Activated T-cell treated with anti-CD3 and anti-CD28 coated beads for 48 hours (primary cell): ENCODE results near the gene LILRB1.
"Not testable (repeated sequence)": the region's sequence is repeated elsewhere in the genome, so short reads cannot be mapped to it uniquely, and the experiment has no call there.

Experiments used
- DNase-seq: peaks from one replicate; pipeline ENCODE4 v3.0.0-alpha.2; 2020; ENCODE audit warnings: low read depth

The LILRB1 gene

DNA sequence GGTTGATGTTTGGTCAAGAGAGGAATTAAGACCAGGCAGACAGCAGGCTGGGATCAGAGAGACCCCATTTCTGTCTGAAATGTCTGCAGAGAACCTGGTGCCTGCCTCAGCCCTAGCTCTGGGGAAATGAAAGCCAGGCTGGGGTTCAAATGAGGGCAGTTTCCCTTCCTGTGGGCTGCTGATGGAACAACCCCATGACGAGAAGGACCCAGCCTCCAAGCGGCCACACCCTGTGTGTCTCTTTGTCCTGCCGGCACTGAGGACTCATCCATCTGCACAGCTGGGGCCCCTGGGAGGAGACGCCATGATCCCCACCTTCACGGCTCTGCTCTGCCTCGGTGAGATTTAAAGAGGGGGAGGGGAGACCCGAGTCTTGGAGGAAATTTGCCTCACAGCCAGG is 32.4 kb downstream of the LILRB1 start, which contains the start of gene LILRB4:
TSS of gene LILRB4 (plus strand) at position 256 of the 400 bp plus-strand sequence. CDS start at position 305, 49 bp downstream.
- no peak for DNase-seq

DNA sequence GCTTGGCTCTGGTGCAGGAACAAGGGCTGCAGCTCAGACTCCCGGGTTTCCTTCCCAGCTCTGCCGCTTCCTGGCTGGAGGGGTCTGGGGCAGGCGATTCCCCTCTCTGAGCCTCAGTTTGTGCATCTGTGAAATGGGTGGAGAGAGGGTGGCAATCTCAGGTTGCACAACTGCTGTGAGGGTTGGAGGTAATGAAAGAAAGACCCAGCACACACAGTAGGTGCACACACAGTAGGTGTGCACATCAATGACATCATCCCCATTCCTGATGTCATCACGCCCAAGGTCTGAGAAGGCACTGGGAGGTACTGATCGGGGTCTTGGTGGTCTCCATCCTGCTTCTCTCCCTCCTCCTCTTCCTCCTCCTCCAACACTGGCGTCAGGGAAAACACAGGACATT is 35.2 kb downstream of the LILRB1 start:
- DNase-seq, result no peak

DNA sequence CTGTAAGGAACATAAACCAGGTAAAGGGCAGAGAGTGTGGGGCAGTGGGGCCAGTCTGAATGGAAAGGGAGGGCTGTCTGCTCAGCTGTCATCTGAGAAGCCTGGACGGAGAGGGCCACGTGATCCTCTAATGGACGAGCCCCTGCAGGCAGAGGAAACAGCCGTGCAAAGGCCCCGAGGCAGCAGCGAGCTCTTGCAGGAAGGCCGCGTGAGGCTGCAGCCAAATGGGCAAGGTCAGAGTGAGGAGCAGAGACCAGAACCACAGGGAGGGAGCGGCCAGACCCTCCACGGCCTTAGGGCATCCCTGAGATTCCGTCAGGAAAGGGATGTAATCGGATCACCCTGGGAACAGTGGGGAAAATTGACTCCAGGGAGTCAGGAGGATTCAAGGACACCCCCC is 36.9 kb downstream of the LILRB1 start:
- no peak for DNase-seq

DNA sequence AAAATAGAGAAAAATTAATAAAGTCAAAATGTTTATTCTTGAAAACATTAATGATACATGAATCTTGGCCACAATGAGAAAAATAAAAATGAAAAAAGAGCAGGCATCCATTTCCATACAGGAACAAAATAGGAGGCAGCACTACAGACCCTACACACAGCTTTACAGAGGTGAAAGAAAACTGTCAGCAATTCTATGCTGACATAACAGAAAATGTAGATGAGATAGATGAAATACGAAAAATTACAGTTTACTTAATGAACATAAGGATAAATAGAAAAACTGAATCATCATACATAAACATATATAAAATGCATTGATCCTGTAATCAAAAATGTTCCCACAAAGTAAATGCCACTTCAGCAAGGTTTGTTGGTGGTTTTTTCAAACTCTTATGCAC is 38.1 kb downstream of the LILRB1 start:
- DNase-seq, result no peak

DNA sequence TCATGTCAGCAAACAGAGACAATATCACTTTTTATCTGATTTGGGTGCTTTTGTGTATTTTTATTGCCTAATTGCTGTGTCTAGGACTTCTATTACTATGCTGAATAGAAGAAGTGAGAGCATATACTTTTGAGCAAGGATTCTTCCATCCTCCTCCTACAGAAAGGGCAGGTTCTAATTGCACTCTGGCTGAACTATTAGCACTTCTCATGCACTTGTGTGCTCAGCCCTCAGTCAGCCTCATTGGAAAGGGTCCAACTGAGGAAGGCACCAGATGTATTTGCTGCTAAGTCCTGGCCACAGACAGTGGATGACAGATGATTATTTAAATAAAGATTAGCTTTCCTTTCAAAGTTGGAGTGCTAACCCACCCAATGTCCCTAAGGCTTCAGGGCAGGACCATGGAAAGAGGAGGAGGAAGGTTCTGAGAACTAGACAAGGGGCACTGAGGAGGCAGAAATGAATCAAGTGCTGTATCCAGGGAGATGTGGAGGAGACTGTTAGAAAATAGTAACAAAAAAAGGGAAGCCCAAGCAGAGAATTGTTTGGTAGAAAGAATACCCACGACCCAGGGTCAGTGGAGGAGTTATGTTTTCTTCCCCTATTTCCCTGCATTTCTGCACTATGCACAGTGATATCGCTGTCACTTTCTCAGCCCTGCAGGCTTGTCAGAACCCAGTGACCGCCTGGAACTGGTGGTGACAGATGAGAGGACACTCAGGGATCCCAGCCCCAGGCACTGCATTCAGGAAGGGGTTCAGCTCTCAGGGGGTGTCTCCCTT is 40.5 kb downstream of the LILRB1 start:
- no peak for DNase-seq

DNA sequence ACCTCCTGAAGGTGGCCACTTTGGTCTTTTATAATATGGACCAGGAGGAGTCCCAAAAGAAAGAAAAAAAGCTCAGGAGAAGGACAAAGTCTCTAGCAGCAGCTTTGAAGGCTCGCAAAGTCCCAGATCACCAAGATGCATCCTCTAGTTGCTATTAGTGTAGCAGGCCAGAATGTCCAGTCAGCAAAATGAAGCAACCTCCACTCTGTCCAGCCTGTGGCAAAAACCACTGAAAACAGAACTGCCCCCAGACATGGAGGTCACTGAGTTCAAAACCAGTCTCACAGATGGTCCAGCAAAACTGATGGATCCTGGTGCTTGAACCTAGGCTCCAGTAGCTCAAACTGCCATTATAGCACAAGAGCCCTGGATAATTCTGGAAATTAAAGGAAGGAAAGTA is 42.9 kb downstream of the LILRB1 start:
- no peak for DNase-seq

DNA sequence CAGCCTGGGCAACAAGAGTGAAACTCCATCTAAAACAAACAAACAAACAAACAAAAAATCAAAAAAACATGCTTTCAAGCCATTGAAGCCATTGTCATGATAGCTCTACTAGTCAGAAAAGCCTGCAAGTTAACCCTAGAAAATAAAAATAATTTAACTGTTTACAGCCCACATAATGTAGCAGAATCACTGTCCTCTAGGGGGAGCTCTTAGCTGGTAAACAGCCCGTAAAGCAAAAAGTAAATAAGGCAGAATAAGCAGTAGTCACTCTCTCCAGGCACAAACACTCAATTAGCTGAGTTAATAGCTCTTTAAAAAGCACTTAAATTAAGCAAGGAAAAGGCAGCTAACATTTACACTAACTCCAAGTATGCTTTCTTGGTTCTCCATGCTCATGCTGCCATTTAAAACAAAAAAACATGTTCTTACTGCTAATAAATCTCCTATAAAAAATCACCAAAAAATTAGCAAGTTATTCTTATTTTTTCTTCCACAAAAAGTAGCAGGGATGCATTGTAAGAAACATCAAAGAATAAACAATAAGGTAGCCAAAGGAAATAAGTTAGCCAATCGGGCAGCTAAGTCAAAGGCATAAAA is 43.8 kb downstream of the LILRB1 start:
- DNase-seq, result no peak

DNA sequence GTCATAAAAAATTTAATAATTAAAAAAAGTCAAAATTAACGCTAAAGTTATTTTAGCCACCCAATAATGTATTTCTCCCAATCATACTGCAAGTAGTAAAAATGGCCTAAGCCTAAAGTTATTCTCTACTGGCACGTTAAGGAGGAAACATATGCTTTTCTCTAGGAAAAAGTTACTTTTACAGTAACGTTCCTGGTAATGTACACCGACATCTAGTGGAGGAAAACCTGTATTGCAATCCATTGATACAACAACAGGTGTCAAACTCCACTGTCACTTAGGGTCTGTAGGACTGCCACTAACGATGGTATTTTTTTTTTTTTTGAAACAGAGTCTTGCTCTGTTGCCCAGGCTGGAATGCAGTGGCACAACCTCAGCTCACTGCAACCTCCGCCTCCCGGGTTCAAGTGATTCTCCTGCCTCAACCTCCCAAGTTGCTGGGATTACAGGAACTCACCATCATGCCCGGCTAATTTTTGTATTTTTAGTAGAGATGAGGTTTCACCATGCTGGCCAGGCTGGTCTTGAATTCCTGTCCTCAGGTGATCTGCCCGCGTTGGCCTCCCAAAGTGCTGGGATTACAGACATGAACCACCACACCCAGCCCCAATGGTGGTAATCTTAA is 46.0 kb downstream of the LILRB1 start:
- DNase-seq, result not testable (repeated sequence)

DNA sequence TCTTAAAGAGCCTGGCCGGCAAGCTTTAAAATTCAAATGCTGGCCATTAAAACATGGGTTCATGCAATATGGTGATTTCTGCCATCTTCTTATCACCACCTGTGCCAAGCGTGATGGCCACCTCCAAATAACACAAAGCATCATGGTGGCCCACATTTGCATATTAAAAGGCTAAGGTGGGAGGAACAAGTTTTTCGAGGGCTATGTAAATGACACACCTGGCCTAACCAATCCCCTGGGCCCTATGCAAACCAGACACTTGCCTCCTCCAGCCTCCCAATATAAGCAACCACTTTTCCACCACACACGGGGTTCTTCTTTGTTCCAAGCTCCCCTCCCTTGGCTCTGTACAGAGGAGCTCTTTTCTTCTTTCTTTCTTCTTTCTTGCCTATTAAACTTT is 46.9 kb downstream of the LILRB1 start:
- DNase-seq, result no peak

DNA sequence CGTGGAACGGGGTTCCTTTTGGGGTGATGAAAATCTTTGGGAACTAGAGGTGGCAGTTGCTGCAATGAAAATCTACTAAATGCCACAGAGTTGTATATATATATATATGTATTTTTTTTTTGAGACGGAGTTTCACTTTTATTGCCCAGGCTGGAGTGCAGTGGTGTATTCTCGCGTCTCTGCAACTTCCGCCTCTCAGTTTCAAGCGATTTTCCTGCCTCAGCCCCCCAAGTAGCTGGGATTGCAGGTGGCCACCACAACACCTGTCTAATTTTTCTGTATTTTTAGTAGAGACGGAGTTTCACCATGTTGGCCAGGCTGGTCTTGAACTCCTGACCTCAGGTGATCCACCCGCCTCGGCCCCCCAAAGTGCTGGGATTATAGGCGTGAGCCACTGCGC is 51.3 kb downstream of the LILRB1 start:
- DNase-seq, result not testable (repeated sequence)

DNA sequence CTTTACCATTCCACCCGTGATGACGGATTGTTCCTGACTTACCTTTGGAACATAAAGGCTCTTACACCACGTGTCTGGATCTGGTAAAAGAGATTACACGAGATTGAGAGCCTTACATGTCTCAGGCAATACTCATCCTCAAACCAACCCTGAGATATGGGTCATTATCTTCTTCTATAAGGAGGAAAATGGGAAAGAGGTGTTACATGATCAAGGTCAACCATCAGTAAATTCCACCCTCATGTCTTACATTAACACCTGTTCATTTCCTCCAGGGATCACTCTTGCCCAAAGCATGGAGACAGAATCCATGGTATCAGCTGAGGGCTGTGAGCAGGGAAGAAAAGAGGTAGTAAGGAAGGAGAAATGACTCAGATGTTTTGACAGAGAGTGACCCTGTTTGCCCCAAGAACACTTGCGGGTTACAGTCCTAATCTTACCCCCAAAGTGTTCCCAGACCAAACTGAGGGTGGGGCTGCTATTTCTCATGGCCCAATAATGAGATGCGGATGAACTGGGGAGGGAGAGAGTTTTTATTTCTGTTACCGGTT is 52.1 kb downstream of the LILRB1 start:
- DNase-seq, result no peak

DNA sequence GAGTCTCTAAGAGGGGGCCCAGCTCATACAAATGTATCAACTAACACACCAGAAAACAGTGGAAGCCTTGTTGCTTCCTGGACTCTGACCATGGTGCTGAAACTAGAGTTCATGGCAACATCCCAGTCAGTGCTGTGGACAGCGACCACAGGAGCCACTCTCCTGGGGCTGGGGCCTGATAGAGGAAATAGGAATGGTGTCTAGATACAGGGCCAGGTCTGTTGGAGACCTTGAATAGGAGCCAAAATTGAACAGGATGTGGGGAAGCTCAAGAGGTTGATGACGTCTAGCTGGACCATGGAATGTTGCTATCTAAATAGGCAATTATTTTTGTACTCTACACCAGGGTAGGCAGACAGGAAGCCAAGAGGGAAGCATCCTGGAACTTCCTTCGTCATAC is 54.2 kb downstream of the LILRB1 start:
- DNase-seq, result no peak
